Measurements from ENCODE around the gene CNGA2. TPM values are rescaled to one million over a fixed set of nuclear protein-coding genes. Genes with fewer than 3 reads are reported as not detected.

CNGA2 gene
- total and polyA plus RNA-seq, 2 experiments from 2014 or later, result not detected

DNA sequence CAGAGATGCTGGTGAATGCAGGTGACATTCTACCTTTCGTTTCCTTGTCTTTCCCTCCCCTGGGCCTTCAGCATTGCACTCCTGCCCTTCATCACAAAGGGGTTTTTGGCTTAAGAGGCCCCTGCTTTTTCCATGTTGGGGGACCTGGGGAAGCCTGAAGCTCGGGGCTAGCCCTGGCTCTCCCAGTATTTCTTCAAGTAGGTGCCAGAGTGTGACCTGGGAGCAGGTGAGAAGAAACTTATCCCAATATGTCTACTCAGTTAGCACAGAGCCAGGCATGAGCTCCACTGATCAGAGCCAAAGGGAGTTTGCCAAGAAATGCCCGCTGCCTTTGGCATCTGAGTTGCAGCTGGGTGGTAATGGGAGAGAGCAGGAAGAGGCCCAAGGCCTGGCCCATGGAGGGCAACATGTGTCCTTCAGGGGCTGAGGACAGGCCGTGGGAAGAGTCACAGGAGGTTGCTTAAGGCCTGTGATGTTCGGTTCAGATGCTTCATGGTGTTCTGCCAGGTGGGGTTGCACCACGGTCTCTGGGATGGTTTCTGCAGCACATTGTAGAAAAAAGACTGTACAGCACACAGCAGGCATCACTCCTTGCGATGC lies 31.7 kb upstream of the CNGA2 start:
- Histone ChIP-seq H3K27me3 (no peaks in the 10 kb centered on the region), H3K4me1 (ENCODE audit: low read depth) (peaks cover 14% of the 10 kb centered on the region), H3K27ac (peak overlapping the region; percentile 46), H3K9me3 (ENCODE audit: low read depth) (no peaks in the 10 kb centered on the region), H3K36me3 (no peaks in the 10 kb centered on the region), H3K4me3 (no peak overlapping the region)
- TF ChIP-seq, protein P1, sequence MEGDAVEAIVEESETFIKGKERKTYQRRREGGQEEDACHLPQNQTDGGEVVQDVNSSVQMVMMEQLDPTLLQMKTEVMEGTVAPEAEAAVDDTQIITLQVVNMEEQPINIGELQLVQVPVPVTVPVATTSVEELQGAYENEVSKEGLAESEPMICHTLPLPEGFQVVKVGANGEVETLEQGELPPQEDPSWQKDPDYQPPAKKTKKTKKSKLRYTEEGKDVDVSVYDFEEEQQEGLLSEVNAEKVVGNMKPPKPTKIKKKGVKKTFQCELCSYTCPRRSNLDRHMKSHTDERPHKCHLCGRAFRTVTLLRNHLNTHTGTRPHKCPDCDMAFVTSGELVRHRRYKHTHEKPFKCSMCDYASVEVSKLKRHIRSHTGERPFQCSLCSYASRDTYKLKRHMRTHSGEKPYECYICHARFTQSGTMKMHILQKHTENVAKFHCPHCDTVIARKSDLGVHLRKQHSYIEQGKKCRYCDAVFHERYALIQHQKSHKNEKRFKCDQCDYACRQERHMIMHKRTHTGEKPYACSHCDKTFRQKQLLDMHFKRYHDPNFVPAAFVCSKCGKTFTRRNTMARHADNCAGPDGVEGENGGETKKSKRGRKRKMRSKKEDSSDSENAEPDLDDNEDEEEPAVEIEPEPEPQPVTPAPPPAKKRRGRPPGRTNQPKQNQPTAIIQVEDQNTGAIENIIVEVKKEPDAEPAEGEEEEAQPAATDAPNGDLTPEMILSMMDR (IDR thresholded peaks at IDR 0.05; ENCODE audit: low read depth, low read length), result no peak
- no peak for DNase-seq (ENCODE audit: low read depth in 1 of 2, low spot score in 1 of 2)

DNA sequence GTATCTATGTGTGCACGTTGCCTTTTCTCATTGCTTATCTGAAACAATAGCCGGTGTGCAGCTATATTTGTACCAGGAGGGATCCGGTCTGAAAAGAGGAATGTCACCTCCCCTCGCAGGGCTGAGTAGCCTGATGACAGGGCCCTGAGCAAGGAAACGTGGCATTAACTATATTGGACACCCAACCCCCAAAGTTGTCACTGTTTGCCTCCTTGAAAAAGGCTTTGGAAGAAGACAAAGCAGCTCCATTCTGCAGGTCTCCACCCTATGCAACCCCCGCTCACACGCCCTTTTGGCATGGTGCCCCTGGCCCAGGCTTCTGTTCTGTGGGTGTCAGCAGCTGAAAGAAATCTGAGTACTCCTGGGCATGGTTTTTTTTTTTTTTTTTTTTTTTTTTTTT lies 31.1 kb upstream of the CNGA2 start:
- no peaks in the 10 kb centered on the region for H3K27me3 ChIP-seq
- TF ChIP-seq, protein P1 (IDR thresholded peaks at IDR 0.05; ENCODE audit: low read depth, low read length), result no peak
- peak overlapping the region; percentile 46 for H3K27ac ChIP-seq
- H3K9me3 ChIP-seq (ENCODE audit: low read depth), result no peaks in the 10 kb centered on the region
- no peak overlapping the region for H3K4me3 ChIP-seq
- DNase-seq (ENCODE audit: low read depth in 1 of 2, low spot score in 1 of 2), result peak in 1 of 2 donors; percentile 56
- no peaks in the 10 kb centered on the region for H3K36me3 ChIP-seq
- H3K4me1 ChIP-seq (ENCODE audit: low read depth), result peaks cover 14% of the 10 kb centered on the region

DNA sequence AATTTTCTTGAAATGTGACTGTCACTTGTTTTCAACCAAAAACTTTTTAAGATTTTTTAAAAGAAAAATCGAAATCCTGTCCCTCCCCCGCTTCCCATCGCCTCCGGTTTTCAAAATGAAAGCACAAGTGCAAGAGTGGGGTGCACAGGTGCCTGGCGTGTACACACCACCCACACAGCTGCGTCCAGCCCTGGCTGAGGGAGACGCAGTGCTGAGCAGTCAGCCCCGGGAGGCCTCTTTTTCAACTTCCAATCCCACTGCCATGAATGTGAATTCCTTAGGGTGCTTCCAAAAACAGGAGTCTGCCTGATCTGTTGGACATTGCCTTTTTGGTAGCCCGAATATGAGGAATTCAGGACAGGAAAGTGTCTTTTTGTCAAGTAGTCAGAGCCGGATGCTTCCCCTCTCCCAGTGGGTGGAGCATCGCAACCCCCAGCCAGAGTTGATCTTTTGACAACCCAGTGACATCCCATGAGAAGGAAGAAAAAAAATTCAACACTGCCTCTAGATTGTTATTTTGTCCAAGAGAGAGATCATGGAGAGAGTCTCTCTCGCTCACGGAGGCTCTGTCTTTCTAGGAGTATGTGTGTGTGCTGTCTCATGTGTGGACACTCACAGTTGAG lies 30.4 kb upstream of the CNGA2 start:
- H3K4me3 ChIP-seq, result no peak overlapping the region
- TF ChIP-seq, protein P1 (IDR thresholded peaks at IDR 0.05; ENCODE audit: low read depth, low read length), result no peak
- no peaks in the 10 kb centered on the region for H3K9me3 ChIP-seq (ENCODE audit: low read depth)
- no peaks in the 10 kb centered on the region for H3K36me3 ChIP-seq
- no peak for DNase-seq (ENCODE audit: low read depth in 1 of 2, low spot score in 1 of 2)
- peak overlapping the region; percentile 57 for H3K27ac ChIP-seq
- peaks cover 14% of the 10 kb centered on the region for H3K4me1 ChIP-seq (ENCODE audit: low read depth)
- no peaks in the 10 kb centered on the region for H3K27me3 ChIP-seq

DNA sequence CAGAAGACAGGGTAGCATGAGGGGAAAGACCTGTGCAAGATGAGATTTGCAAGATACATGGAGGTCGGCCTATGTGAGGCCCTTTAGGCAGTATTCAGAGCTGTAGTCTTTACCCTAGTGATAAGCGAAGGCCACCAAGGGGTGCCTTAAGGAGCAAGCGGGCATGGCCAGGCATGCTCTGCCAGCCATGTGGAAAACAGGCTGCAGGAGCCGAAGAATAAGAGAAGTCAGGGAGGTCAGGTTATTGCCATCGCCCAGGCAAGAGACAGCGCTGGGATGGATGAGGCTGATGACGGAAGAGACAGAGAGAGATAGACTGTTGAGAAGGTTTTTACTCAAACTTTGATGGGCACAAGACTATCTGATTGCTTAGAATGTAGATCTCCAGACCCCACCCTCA lies 25.7 kb upstream of the CNGA2 start:
- H3K27ac ChIP-seq, result no peak overlapping the region
- H3K4me3 ChIP-seq, result no peak overlapping the region
- H3K27me3 ChIP-seq, result no peaks in the 10 kb centered on the region
- peaks cover 10% of the 10 kb centered on the region for H3K4me1 ChIP-seq (ENCODE audit: low read depth)
- no peaks in the 10 kb centered on the region for H3K36me3 ChIP-seq
- TF ChIP-seq, protein P1 (IDR thresholded peaks at IDR 0.05; ENCODE audit: low read depth, low read length), result no peak
- H3K9me3 ChIP-seq (ENCODE audit: low read depth), result no peaks in the 10 kb centered on the region
- DNase-seq (ENCODE audit: low read depth in 1 of 2, low spot score in 1 of 2), result no peak

DNA sequence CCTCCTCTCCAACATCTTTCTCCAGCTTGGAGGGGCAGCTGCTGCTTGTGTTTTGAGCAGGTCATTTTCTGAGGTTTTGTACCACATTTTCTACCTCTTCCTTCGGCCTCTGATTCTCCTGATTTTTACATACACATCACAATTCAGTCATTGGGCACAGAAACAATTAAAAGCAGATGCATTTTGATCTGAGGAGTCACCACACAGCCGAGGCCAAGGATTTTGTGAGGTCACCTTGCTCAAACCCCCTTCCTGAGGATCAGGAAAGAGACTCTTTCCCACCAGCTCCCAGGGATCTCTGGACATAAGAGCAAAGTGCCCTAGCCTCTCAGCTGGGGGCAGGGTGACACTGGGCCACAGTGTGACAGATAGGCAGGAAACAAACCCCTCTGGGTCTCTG lies 24.1 kb upstream of the CNGA2 start:
- Histone ChIP-seq H3K4me3 (no peak overlapping the region), H3K9me3 (ENCODE audit: low read depth) (no peaks in the 10 kb centered on the region), H3K4me1 (ENCODE audit: low read depth) (no peaks in the 10 kb centered on the region), H3K27me3 (no peaks in the 10 kb centered on the region), H3K27ac (no peak overlapping the region), H3K36me3 (no peaks in the 10 kb centered on the region)
- TF ChIP-seq, protein P1 (IDR thresholded peaks at IDR 0.05; ENCODE audit: low read depth, low read length), result no peak
- no peak for DNase-seq (ENCODE audit: low read depth in 1 of 2, low spot score in 1 of 2)

All from cardiac muscle cell (in vitro differentiated cells and primary cell).